ENCODE data around the gene KMT5C. TPM values are rescaled to one million over a fixed set of nuclear protein-coding genes. Genes with fewer than 3 reads are reported as not detected.

KMT5C gene
- total and polyA plus RNA-seq, 10 of the 15 experiments (the other 5 are each of a cell fraction or from before 2014, with no cell fraction given) = 0.20 to 15.8 (median 4.3) TPM; not detected in 1

DNA sequence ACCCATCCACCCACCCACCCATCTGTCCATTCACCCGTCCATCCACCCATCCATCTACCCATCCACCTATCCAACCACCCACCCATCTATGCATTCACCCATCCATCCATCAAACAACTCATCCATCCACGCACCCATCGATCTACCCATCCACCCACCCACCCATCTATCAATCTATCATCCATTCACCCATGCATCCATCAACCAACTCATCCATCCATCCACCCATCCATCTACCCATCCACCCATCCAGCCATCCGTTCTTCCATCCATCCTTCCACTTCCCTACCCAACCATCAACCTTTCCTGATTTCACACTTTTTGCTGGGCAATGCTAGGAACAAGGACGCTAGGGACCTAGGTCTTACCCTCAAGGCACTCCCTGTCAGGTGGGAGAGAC is 42.3 kb downstream of the KMT5C start (continued):
- TF ChIP-seq SUPT20H (IDR thresholded peaks at IDR 0.05; ENCODE audit: borderline replicate concordance, control insufficient read depth, low read depth, low read length) (no peak), MTA2 (IDR thresholded peaks at IDR 0.05; ENCODE audit: low read depth) (no peak), RELA (IDR thresholded peaks at IDR 0.05; ENCODE audit: borderline replicate concordance, partially characterized antibody) (no peak)
- TF ChIP-seq, protein P1, sequence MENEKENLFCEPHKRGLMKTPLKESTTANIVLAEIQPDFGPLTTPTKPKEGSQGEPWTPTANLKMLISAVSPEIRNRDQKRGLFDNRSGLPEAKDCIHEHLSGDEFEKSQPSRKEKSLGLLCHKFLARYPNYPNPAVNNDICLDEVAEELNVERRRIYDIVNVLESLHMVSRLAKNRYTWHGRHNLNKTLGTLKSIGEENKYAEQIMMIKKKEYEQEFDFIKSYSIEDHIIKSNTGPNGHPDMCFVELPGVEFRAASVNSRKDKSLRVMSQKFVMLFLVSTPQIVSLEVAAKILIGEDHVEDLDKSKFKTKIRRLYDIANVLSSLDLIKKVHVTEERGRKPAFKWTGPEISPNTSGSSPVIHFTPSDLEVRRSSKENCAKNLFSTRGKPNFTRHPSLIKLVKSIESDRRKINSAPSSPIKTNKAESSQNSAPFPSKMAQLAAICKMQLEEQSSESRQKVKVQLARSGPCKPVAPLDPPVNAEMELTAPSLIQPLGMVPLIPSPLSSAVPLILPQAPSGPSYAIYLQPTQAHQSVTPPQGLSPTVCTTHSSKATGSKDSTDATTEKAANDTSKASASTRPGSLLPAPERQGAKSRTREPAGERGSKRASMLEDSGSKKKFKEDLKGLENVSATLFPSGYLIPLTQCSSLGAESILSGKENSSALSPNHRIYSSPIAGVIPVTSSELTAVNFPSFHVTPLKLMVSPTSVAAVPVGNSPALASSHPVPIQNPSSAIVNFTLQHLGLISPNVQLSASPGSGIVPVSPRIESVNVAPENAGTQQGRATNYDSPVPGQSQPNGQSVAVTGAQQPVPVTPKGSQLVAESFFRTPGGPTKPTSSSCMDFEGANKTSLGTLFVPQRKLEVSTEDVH (IDR thresholded peaks at IDR 0.05; ENCODE audit: low read depth, partially characterized antibody) = no peak
- TF ChIP-seq, protein P2, sequence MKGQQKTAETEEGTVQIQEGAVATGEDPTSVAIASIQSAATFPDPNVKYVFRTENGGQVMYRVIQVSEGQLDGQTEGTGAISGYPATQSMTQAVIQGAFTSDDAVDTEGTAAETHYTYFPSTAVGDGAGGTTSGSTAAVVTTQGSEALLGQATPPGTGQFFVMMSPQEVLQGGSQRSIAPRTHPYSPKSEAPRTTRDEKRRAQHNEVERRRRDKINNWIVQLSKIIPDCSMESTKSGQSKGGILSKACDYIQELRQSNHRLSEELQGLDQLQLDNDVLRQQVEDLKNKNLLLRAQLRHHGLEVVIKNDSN (IDR thresholded peaks at IDR 0.05; ENCODE audit: borderline replicate concordance, extremely low read length, insufficient read depth, low read depth, low read length) = no peak

DNA sequence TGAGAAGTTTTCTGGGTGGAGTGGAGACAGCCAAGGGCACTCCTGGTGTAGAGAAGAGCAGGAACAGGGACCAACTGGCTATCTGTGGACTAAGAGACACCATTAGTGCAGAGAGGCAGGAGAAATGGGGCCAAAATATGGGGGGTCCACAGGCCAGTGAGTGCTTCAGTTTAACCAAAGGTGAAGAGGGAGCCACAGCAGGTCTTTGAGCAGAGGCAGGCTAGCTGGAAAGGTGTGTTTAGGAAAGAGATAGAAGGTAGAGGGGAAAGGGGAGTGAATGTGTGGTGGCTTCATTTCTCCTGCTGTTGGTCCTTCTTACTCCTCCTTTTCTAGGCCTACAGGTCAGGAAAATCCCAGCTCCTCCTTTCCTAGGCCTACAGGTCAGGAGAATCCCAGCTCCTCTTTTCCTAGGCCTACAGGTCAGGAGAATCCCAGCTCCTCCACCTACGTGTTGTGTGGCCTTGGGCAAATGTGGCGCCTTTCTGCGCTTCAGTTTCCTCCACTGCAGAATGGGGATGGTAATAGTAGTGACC is 42.9 kb downstream of the KMT5C start:
- Histone ChIP-seq H3K27ac (ENCODE audit: control insufficient read depth, insufficient read depth) (no peak overlapping the region), H3K27me3 (replicated peaks in 1 of 2; ENCODE audit: control insufficient read depth in 2 of 2, insufficient read depth in 2 of 2, low read length in 1 of 2) (no peaks in the 10 kb centered on the region), H3K4me2 (ENCODE audit: control insufficient read depth, insufficient read depth) (peak overlapping the region; percentile 58), H2AFZ (ENCODE audit: control insufficient read depth, low read depth, low read length) (no peak overlapping the region), H3K36me3 (ENCODE audit: control insufficient read depth in 2 of 2, insufficient read depth in 2 of 2, low read length in 1 of 2) (peaks cover 3 to 7% of the 10 kb centered on the region in 2 experiments; a peak in 2 of 4 replicates), H3K4me3 (peak overlapping the region; percentile 72; the same call in 1 of the 2 replicates), H3K9ac (ENCODE audit: control insufficient read depth, insufficient read depth, low read length) (peak overlapping the region; percentile 58), H3K79me2 (ENCODE audit: control insufficient read depth, insufficient read depth, low read length) (peaks cover 25% of the 10 kb centered on the region), H3K4me1 (ENCODE audit: control insufficient read depth, insufficient read depth, low read length) (peaks cover 15% of the 10 kb centered on the region), H4K20me1 (ENCODE audit: control insufficient read depth, insufficient read depth) (peaks cover 11% of the 10 kb centered on the region), H3K9me3 (replicated peaks; ENCODE audit: control insufficient read depth, insufficient read depth, low read length) (no peaks in the 10 kb centered on the region)
- ChIA-PET RAD21 (ENCODE audit: unreplicated experiment) (interaction anchor here (0.7 to 3.1 kb wide), 4 partner anchors 44 to 242 kb away, joined by 4 to 28 read pairs (median 16); partner anchors contain the start of gene KMT5C), CTCF (interaction anchor here (1.0 to 3.4 kb wide), 6 partner anchors 43 to 223 kb away, joined by 3 to 49 read pairs (median 11); partner anchors contain the start of gene KMT5C), POLR2A (interaction anchor here (1.1 to 3.1 kb wide), 5 partner anchors 24 to 272 kb away, joined by 3 to 26 read pairs (median 19); partner anchors contain the start of genes KMT5C, U2AF2 and UBE2S), SMC1A (ENCODE audit: uncharacterized antibody, unreplicated experiment) (interaction anchor here (0.8 to 3.1 kb wide), 4 partner anchors 44 to 241 kb away, joined by 3 to 22 read pairs (median 10); partner anchors contain the start of gene KMT5C)
- DNase-seq (ENCODE audit: low read depth, low spot score) = no peak
- no peak for ATAC-seq
- BruUV-seq (replicated peaks) = no TSS peak
- in situ Hi-C loops (cut with MboI) (no loop called here), intact Hi-C loops (cut with micrococcal nuclease; ENCODE audit: unreplicated experiment) (loop anchor here (5.0 to 10.0 kb wide), 3 partner anchors 80 to 768 kb away; partner anchors contain the start of gene PPP6R1)
- WGBS (ENCODE audit: insufficient coverage, insufficient replicate concordance, low lambda C conversion rate, missing lambda C conversion rate) = 65% methylated on average over 3 of the region's 3 CpGs
- no peak for FAIRE-seq
- TF ChIP-seq BMI1 (IDR thresholded peaks at IDR 0.05; ENCODE audit: borderline replicate concordance) (no peak), ZBED1 (IDR thresholded peaks at IDR 0.05; ENCODE audit: borderline replicate concordance) (no peak), ZNF622 (IDR thresholded peaks at IDR 0.05) (no peak), NBN (IDR thresholded peaks at IDR 0.05) (no peak), KDM1A (IDR thresholded peaks at IDR 0.05; ENCODE audit: borderline replicate concordance) (no peak), FOXM1 (IDR thresholded peaks at IDR 0.05; ENCODE audit: low read depth, low read length) (no peak)
- TF ChIP-seq, protein P3, sequence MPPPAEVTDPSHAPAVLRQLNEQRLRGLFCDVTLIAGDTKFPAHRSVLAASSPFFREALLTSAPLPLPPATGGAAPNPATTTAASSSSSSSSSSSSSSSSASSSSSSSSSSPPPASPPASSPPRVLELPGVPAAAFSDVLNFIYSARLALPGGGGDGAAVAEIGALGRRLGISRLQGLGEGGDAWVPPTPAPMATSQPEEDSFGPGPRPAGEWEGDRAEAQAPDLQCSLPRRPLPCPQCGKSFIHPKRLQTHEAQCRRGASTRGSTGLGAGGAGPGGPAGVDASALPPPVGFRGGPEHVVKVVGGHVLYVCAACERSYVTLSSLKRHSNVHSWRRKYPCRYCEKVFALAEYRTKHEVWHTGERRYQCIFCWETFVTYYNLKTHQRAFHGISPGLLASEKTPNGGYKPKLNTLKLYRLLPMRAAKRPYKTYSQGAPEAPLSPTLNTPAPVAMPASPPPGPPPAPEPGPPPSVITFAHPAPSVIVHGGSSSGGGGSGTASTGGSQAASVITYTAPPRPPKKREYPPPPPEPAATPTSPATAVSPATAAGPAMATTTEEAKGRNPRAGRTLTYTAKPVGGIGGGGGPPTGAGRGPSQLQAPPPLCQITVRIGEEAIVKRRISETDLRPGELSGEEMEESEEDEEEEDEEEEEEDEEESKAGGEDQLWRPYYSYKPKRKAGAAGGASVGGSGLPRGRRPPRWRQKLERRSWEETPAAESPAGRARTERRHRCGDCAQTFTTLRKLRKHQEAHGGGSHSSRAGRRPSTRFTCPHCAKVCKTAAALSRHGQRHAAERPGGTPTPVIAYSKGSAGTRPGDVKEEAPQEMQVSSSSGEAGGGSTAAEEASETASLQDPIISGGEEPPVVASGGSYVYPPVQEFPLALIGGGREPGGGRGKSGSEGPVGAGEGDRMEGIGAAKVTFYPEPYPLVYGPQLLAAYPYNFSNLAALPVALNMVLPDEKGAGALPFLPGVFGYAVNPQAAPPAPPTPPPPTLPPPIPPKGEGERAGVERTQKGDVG (CRISPR knock-in tag; IDR thresholded peaks at IDR 0.05) = no peak
